Naive thymus-derived CD4-positive, alpha-beta T cell (primary cell): ENCODE data around the gene PRG3. TPM values are rescaled to one million over a fixed set of nuclear protein-coding genes. Genes with fewer than 3 reads are reported as not detected.

Experiments used
- ATAC-seq: fragments of 150-1000 bp; cut with Tn5 transposase; 2 replicates; pipeline ENCODE4 v1.10.0; 2021; ENCODE audit warnings: mild to moderate bottlenecking, moderate library complexity
- CTCF ChIA-PET: fragments of 350-600 bp; sonication (Branson Sonifier 250); formaldehyde crosslinking; loops from one replicate; lab custom pipeline; 2021; ENCODE audit warnings: antibody characterized with exemption; lab: Charles Lee
- POLR2A ChIA-PET: fragments of 350-600 bp; sonication (Branson Sonifier 250); formaldehyde crosslinking; loops from one replicate; lab custom pipeline; 2021; ENCODE audit warnings: antibody characterized with exemption, inconsistent platforms; lab: Charles Lee
- DNase-seq, 9 donors: peaks; one replicate each; pipeline versions ENCODE4 v3.0.0 to v3.0.0-alpha.2; 2020 to 2022; ENCODE audit warnings: mixed read lengths in 1 of 9
- H3K27ac ChIP-seq: one replicate; pipeline ENCODE4 v1.7.0; 2013; ENCODE audit warnings: mild to moderate bottlenecking, low read depth, low read length, moderate library complexity
- H3K27me3 ChIP-seq, 2 donors: one replicate each; pipeline ENCODE4 v1.7.0; 2013; ENCODE audit warnings: low read length in 2 of 2, mild to moderate bottlenecking in 2 of 2, moderate library complexity in 2 of 2; ENCODE audit not compliant: control insufficient read depth in 2 of 2, insufficient read depth in 2 of 2
- H3K36me3 ChIP-seq, 3 experiments: 1 replicate in 2 of 3; 2 replicates in 1 of 3; pipeline ENCODE4 v1.7.0; 2013; ENCODE audit warnings: low read length in 3 of 3, mild to moderate bottlenecking in 3 of 3, moderate library complexity in 1 of 3; ENCODE audit not compliant: insufficient read depth in 3 of 3, control insufficient read depth in 2 of 3
- H3K4me1 ChIP-seq, 2 donors: one replicate each; pipeline ENCODE4 v1.7.0; 2013; ENCODE audit warnings: low read length in 2 of 2, mild to moderate bottlenecking in 2 of 2, moderate library complexity in 1 of 2; ENCODE audit not compliant: control insufficient read depth in 2 of 2, insufficient read depth in 2 of 2
- H3K4me3 ChIP-seq: 2 replicates; pipeline ENCODE4 v1.7.0; 2013; ENCODE audit warnings: mild to moderate bottlenecking, low read length
- H3K9me3 ChIP-seq, 3 experiments: 1 replicate in 2 of 3; 2 replicates in 1 of 3; pipeline ENCODE4 v1.7.0; 2013; ENCODE audit warnings: low read length in 3 of 3; ENCODE audit not compliant: control insufficient read depth in 2 of 3
- H3K27ac Mint-ChIP-seq, 9 donors: one replicate each; pipeline ENCODE4 v1.8.0; 2020 to 2022; ENCODE audit warnings: mixed read lengths in 9 of 9, mild to moderate bottlenecking in 8 of 9, moderate library complexity in 5 of 9, inconsistent platforms in 2 of 9
- H3K27me3 Mint-ChIP-seq, 5 donors: one replicate each; pipeline ENCODE4 v1.8.0; 2021 to 2022; ENCODE audit warnings: mixed read lengths in 5 of 5, mild to moderate bottlenecking in 1 of 5
- H3K36me3 Mint-ChIP-seq, 5 donors: one replicate each; pipeline ENCODE4 v1.8.0; 2020 to 2022; ENCODE audit warnings: mixed read lengths in 5 of 5, mild to moderate bottlenecking in 3 of 5, inconsistent platforms in 1 of 5
- H3K4me1 Mint-ChIP-seq, 7 donors: one replicate each; pipeline ENCODE4 v1.8.0; 2020 to 2022; ENCODE audit warnings: mixed read lengths in 7 of 7, mild to moderate bottlenecking in 3 of 7, inconsistent platforms in 1 of 7
- H3K4me3 Mint-ChIP-seq, 10 donors: one replicate each; pipeline ENCODE4 v1.8.0; 2020 to 2022; ENCODE audit warnings: mild to moderate bottlenecking in 10 of 10, mixed read lengths in 10 of 10, moderate library complexity in 6 of 10, inconsistent platforms in 2 of 10
- H3K9me3 Mint-ChIP-seq, 11 donors: one replicate each; pipeline ENCODE4 v1.8.0; 2020 to 2022; ENCODE audit warnings: mixed read lengths in 11 of 11, mild to moderate bottlenecking in 4 of 11, inconsistent platforms in 1 of 11, moderate library complexity in 1 of 11
- intact Hi-C, 2 donors: fragments of 100-400 bp; cut with micrococcal nuclease; formaldehyde crosslinking; loops; one replicate each; pipeline ENCODE4 v1.15.1; 2023
- polyA plus RNA-seq, 2 donors: library from polyadenylated mRNA; unstranded; fragments of 300-500 nt; fragmentation: Illumina TruSeq; gene quantifications; one replicate each; pipeline ENCODE4 v1.2.3, GENCODE V29; 2021
- total RNA-seq, 6 experiments: library from RNA in 5 of 6; stranded (reverse) in 5 of 6; gene quantifications; 1 replicate in 5 of 6; 2 replicates in 1 of 6; pipeline ENCODE4 v1.2.3 and lab custom pipeline; 2021 to 2026

Gene PRG3
- total RNA-seq, result not detected
- polyA plus RNA-seq, result not detected
- total RNA-seq (lab: John Stamatoyannopoulos, UW), result not detected

DNA sequence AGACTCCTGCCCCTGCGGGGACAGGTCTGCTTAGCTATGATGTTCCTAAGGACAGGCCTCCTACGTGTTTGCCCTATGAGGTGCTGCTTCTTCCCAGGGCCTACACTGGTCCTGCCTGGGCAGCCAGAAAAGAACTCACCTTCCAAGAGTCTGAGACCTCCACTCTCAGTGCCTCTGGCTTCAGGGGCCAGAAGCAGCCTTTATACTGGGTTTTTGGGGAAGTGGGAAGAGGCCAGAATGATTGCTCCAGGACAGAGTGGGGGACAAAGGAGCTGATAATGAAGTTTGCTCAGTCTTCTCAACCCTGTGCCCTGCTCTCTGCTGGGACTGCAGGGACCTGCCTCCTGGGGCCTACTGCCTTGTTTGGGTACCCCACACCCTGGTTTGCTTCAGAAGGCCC is at the start of gene PRG3:
Gene PRG3 (minus strand): TSS at position 176 of the 400 bp plus-strand sequence. CDS start 442 bp downstream, outside the sequence.
- Histone ChIP-seq H3K9me3 (no peaks in the 10 kb centered on the region), H3K4me1 (no peaks in the 10 kb centered on the region), H3K4me3 (no peak within 1 kb of the TSS), H3K27ac (no peak within 1 kb of the TSS), H3K27me3 (peaks cover 0 to 2% of the 10 kb centered on the region in 2 donors), H3K36me3 (no peaks in the 10 kb centered on the region)
- Mint-ChIP-seq H3K4me1 (no peaks in the 10 kb centered on the region), H3K4me3 (no peak within 1 kb of the TSS), H3K9me3 (peaks cover 0 to 3% (median 0%) of the 10 kb centered on the region in 11 donors), H3K27ac (no peak within 1 kb of the TSS), H3K36me3 (peaks cover 0 to 3% (median 0%) of the 10 kb centered on the region in 5 donors), H3K27me3 (peaks cover 12 to 25% (median 23%) of the 10 kb centered on the region in 5 donors)
- ChIA-PET POLR2A (no interaction called here), CTCF (no interaction called here)
- DNase-seq (no peak), ATAC-seq (no peak)
- intact Hi-C loops, result no loop called here

DNA sequence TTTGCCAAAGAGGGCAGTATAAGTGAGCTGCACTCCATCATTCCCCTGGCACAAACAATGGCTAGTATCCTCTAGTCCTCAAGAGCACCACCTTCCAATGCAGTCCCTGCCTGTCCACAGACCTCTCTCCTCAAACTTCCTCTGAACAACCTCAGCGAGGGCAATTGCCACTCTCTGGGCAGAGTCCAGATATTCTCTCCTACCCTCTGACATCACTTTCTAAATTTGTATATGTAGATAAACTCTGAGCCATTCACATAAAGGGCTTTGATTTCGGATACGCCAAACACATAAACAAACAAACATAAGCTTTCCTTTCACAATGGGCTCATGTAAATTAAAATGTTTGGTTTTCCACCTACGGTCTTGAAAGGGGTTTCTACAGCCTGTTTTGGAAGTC is 49.0 kb upstream of the PRG3 start:
- Mint-ChIP-seq H3K4me1 (peaks cover 22 to 34% (median 26%) of the 10 kb centered on the region in 7 donors), H3K27ac (peak overlapping the region in 2 of 9 donors; percentile 2 to 23), H3K27me3 (peaks cover 0 to 26% (median 0%) of the 10 kb centered on the region in 5 donors), H3K4me3 (no peak overlapping the region), H3K9me3 (no peaks in the 10 kb centered on the region), H3K36me3 (peaks cover 0 to 9% (median 0%) of the 10 kb centered on the region in 5 donors)
- Histone ChIP-seq H3K4me3 (no peak overlapping the region), H3K9me3 (no peaks in the 10 kb centered on the region), H3K27me3 (no peaks in the 10 kb centered on the region), H3K4me1 (peaks cover 15 to 19% of the 10 kb centered on the region in 2 donors), H3K36me3 (no peaks in the 10 kb centered on the region), H3K27ac (no peak overlapping the region)
- POLR2A ChIA-PET, result no interaction called here
- intact Hi-C loops, result loop anchor here (5.0 to 10.0 kb wide), 5 partner anchors 52 to 1145 kb away; partner anchors contain the start of genes CLP1 (in 1 of the 2), LPXN (in 1 of the 2), P2RX3 (in 1 of the 2) and SSRP1 (in 1 of the 2)
- CTCF ChIA-PET, result interaction anchor here (0.6 kb wide), 1 partner anchor 73 kb away, joined by 4 read pairs; no protein-coding TSS in a partner anchor
- ATAC-seq (no peak), DNase-seq (no peak)

DNA sequence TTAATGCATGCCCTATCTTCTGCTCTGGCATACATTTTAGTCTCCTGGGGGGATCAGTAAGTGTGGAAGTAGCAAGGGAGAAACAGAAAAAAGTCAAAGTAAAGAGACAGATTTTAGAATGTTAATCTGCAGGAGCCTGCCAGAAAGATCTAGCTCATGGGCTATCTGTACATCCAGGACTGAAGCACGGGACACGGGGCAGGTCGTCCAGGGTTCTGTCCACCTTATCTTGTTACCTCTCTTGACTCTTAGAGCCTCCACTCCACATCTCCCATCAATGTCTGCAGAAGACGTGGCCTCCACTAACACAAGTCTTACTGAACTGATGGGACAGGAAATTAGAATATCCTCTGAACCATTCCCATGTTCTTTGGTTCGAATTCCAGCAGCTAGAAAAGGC is 47.7 kb upstream of the PRG3 start:
- Histone ChIP-seq H3K27ac (no peak overlapping the region), H3K4me3 (no peak overlapping the region), H3K9me3 (no peaks in the 10 kb centered on the region), H3K36me3 (no peaks in the 10 kb centered on the region), H3K27me3 (no peaks in the 10 kb centered on the region), H3K4me1 (peaks cover 24 to 32% of the 10 kb centered on the region in 2 donors)
- Mint-ChIP-seq H3K4me1 (peaks cover 34 to 44% (median 39%) of the 10 kb centered on the region in 7 donors), H3K4me3 (no peak overlapping the region), H3K27ac (peak overlapping the region in 1 of 9 donors; percentile 91), H3K9me3 (no peaks in the 10 kb centered on the region), H3K36me3 (peaks cover 0 to 11% (median 3%) of the 10 kb centered on the region in 5 donors), H3K27me3 (peaks cover 0 to 24% (median 0%) of the 10 kb centered on the region in 5 donors)
- DNase-seq (no peak), ATAC-seq (no peak)
- intact Hi-C loops, result loop anchor here (5.0 to 10.0 kb wide), 5 partner anchors 54 to 1146 kb away; partner anchors contain the start of genes CLP1 (in 1 of the 2), LPXN (in 1 of the 2), P2RX3 (in 1 of the 2) and SSRP1 (in 1 of the 2)
- POLR2A ChIA-PET, result interaction anchor here (0.6 kb wide), 1 partner anchor 24 kb away, joined by 3 read pairs; no protein-coding TSS in a partner anchor
- CTCF ChIA-PET, result interaction anchor here (1.4 to 4.0 kb wide), 2 partner anchors 9 to 29 kb away, joined by 3 to 17 read pairs; no protein-coding TSS in a partner anchor

DNA sequence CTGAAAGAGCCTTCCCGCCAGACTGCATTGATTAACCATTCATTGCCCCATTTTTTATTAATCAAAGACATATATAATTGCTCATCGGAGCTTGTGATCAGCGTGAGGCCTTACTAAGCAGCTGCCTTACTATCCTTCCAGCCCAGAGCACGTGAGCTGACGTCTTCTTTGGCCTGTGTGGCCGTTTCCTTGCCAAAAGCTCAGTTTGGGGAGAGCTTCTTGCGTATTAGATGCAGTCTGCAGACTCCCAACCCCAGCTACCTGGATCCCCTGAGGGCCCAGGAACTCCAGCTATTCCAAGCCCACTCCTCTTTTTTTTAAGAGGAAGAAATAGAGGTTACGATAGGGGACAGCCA is 46.8 kb upstream of the PRG3 start:
- H3K36me3 Mint-ChIP-seq, result peaks cover 0 to 18% (median 4%) of the 10 kb centered on the region in 5 donors

GRCh38 chr11:57426929-57427726 is 46.2 kb upstream of the PRG3 start, which contains the start of gene SLC43A3:
Gene SLC43A3, minus strand, starts transcription at chr11:57427121. Its CDS starts 949 bp downstream, at chr11:57426172.
- H3K27me3 ChIP-seq, result no peaks in the 10 kb centered on the region
- H3K27ac ChIP-seq, result peak within 1 kb of the TSS; percentile 62
- peak within 1 kb of the TSS; percentile 56 for H3K4me3 ChIP-seq
- H3K36me3 ChIP-seq, result peaks cover 0 to 5% (median 0%) of the 10 kb centered on the region in 3 experiments
- H3K9me3 Mint-ChIP-seq, result no peaks in the 10 kb centered on the region
- H3K27me3 Mint-ChIP-seq, result peaks cover 0 to 24% (median 0%) of the 10 kb centered on the region in 5 donors
- peak within 1 kb of the TSS; percentile 83 to 92 (median 89) for H3K4me3 Mint-ChIP-seq
- intact Hi-C loops, result loop anchor here (1.0 to 10.0 kb wide), 8 partner anchors 32 to 1148 kb away; partner anchors contain the start of genes CLP1 (in 1 of the 2), LPXN (in 1 of the 2), MED19 (in 1 of the 2) and P2RX3 (in 1 of the 2)
- peaks cover 40 to 55% (median 50%) of the 10 kb centered on the region in 7 donors for H3K4me1 Mint-ChIP-seq
- H3K27ac Mint-ChIP-seq, result peak within 1 kb of the TSS; percentile 52 to 93 (median 82)
- H3K9me3 ChIP-seq, result no peaks in the 10 kb centered on the region
- ATAC-seq, result peak; percentile 63
- CTCF ChIA-PET, result interaction anchor here (0.8 to 4.0 kb wide), 3 partner anchors 30 to 100 kb away, joined by 3 to 17 read pairs (median 3); no protein-coding TSS in a partner anchor
- peaks cover 0 to 18% (median 7%) of the 10 kb centered on the region in 5 donors for H3K36me3 Mint-ChIP-seq
- H3K4me1 ChIP-seq, result peaks cover 24 to 36% of the 10 kb centered on the region in 2 donors
- POLR2A ChIA-PET, result interaction anchor here (0.6 kb wide), 1 partner anchor 31 kb away, joined by 3 read pairs; no protein-coding TSS in a partner anchor
- DNase-seq, result peak; percentile 18 to 79 (median 38)

More for the DNA sequence above, 46.8 kb upstream of the PRG3 start:
- peaks cover 24 to 34% of the 10 kb centered on the region in 2 donors for H3K4me1 ChIP-seq
- Mint-ChIP-seq H3K4me1 (peaks cover 40 to 50% (median 44%) of the 10 kb centered on the region in 7 donors), H3K9me3 (no peaks in the 10 kb centered on the region), H3K27me3 (peaks cover 0 to 24% (median 0%) of the 10 kb centered on the region in 5 donors), H3K4me3 (peak overlapping the region; percentile 83 to 92 (median 88)), H3K27ac (peak overlapping the region; percentile 5 to 91 (median 65))
- intact Hi-C loops, result loop anchor here (1.0 to 10.0 kb wide), 8 partner anchors 31 to 1147 kb away; partner anchors contain the start of genes CLP1 (in 1 of the 2), LPXN (in 1 of the 2), MED19 (in 1 of the 2) and P2RX3 (in 1 of the 2)
- H3K9me3 ChIP-seq, result no peaks in the 10 kb centered on the region
- ChIA-PET CTCF (interaction anchor here (0.8 to 4.0 kb wide), 4 partner anchors 9 to 99 kb away, joined by 3 to 17 read pairs (median 3); no protein-coding TSS in a partner anchor), POLR2A (no interaction called here)
- DNase-seq (no peak), ATAC-seq (no peak)
- peaks cover 0 to 4% (median 0%) of the 10 kb centered on the region in 3 experiments for H3K36me3 ChIP-seq
- no peak overlapping the region for H3K27ac ChIP-seq
- H3K27me3 ChIP-seq, result no peaks in the 10 kb centered on the region
- no peak overlapping the region for H3K4me3 ChIP-seq
